H1 (cell line): ENCODE results near the gene GPC3. TPM values are rescaled to one million over a fixed set of nuclear protein-coding genes. Genes with fewer than 3 reads are reported as not detected.

Experiments
- CTCF ChIA-PET: fragments of 300-600 bp; sonication (Branson Sonifier 250); formaldehyde crosslinking; loops from one replicate; lab custom pipeline; 2021; ENCODE audit not compliant: partially characterized antibody; lab: Charles Lee
- POLR2A ChIA-PET: fragments of 300-600 bp; sonication (Branson Sonifier 250); formaldehyde crosslinking; loops from one replicate; lab custom pipeline; 2021; ENCODE audit warnings: inconsistent platforms; ENCODE audit not compliant: partially characterized antibody; lab: Charles Lee
- DNase-seq, 2 experiments: peaks; one replicate each; pipeline versions ENCODE4 v3.0.0 to v3.0.0-alpha.2; 2010 to 2022; ENCODE audit warnings: low spot score in 2 of 2, low read depth in 1 of 2, mixed read lengths in 1 of 2
- FAIRE-seq: peaks from 2 replicates; lab custom pipeline; 2011; peaks lifted over from hg19 to GRCh38; lab: Jason Lieb, UNC
- H2AFZ ChIP-seq: 2 replicates; pipeline ENCODE4 v1.8.1; 2012; ENCODE audit warnings: low read length, inconsistent platforms
- H2AK5ac ChIP-seq: 2 replicates; pipeline ENCODE4 v1.6.1; 2013; ENCODE audit warnings: low read depth, low read length
- H2BK120ac ChIP-seq: replicated peaks from 2 replicates; pipeline ENCODE3; 2013; ENCODE audit warnings: low read depth, low read length, inconsistent platforms
- H2BK12ac ChIP-seq: 2 replicates; pipeline ENCODE4 v1.6.1; 2013; ENCODE audit warnings: low read depth, low read length
- H2BK15ac ChIP-seq: 2 replicates; pipeline ENCODE4 v1.6.1; 2013; ENCODE audit warnings: low read length
- H2BK20ac ChIP-seq: 2 replicates; pipeline ENCODE4 v1.6.1; 2013; ENCODE audit warnings: low read length
- H2BK5ac ChIP-seq: 2 replicates; pipeline ENCODE4 v1.6.1; 2013; ENCODE audit warnings: low read depth, low read length
- H3K14ac ChIP-seq: 2 replicates; pipeline ENCODE4 v1.6.1; 2013; ENCODE audit warnings: inconsistent platforms; ENCODE audit not compliant: insufficient read length
- H3K18ac ChIP-seq: 2 replicates; pipeline ENCODE4 v1.6.1; 2013; ENCODE audit warnings: low read length; ENCODE audit errors: extremely low read depth
- H3K23ac ChIP-seq: 2 replicates; pipeline ENCODE4 v1.6.1; 2013; ENCODE audit warnings: inconsistent platforms; ENCODE audit not compliant: insufficient read length
- H3K23me2 ChIP-seq: 2 replicates; pipeline ENCODE4 v1.6.1; 2013; ENCODE audit warnings: low read depth, low read length
- H3K27ac ChIP-seq: 2 replicates; pipeline ENCODE4 v1.6.1; 2011; ENCODE audit warnings: low read depth, low read length, inconsistent platforms
- H3K27me3 ChIP-seq, 4 experiments: replicated peaks in 1 of 4; 1 replicate in 1 of 4; 2 replicates in 3 of 4; pipeline versions ENCODE4 v1.6.1 to v1.8.1; 2011 to 2013; ENCODE audit warnings: low read length in 3 of 4, mild to moderate bottlenecking in 3 of 4, inconsistent platforms in 2 of 4, mixed read lengths in 2 of 4, moderate library complexity in 1 of 4; ENCODE audit not compliant: control insufficient read depth in 3 of 4, insufficient read depth in 3 of 4; ENCODE audit errors: extremely low read depth in 1 of 4
- H3K36me3 ChIP-seq, 4 experiments: 2 replicates each; pipeline versions ENCODE4 v1.6.1 to v1.8.1; 2011 to 2013; ENCODE audit warnings: mild to moderate bottlenecking in 4 of 4, low read length in 3 of 4, moderate library complexity in 2 of 4, control low read depth in 1 of 4, inconsistent platforms in 1 of 4; ENCODE audit not compliant: insufficient read depth in 4 of 4, control insufficient read depth in 2 of 4
- H3K4ac ChIP-seq: replicated peaks from 2 replicates; pipeline ENCODE3; 2013; ENCODE audit warnings: low read length, low read depth, mixed read lengths, inconsistent platforms; ENCODE audit not compliant: insufficient read length
- H3K4me1 ChIP-seq, 4 experiments: replicated peaks in 1 of 4; 1 replicate in 1 of 4; 2 replicates in 3 of 4; pipeline versions ENCODE4 v1.6.1 to v1.8.1; 2011 to 2013; ENCODE audit warnings: low read length in 3 of 4, inconsistent platforms in 2 of 4, mixed read lengths in 1 of 4; ENCODE audit not compliant: insufficient read depth in 4 of 4, control insufficient read depth in 3 of 4
- H3K4me2 ChIP-seq, 2 experiments: 2 replicates each; pipeline versions ENCODE4 v1.6.1 to v1.8.1; 2011 to 2013; ENCODE audit warnings: low read depth in 2 of 2, low read length in 2 of 2, control low read depth in 1 of 2, inconsistent platforms in 1 of 2, mild to moderate bottlenecking in 1 of 2; ENCODE audit not compliant: insufficient read depth in 1 of 2
- H3K4me3 ChIP-seq, 4 experiments: fragments of 200-600, 300-600 bp in 1 of 4; sonication (generic), shearing (Covaris generic), sonication (Bioruptor Twin) in 1 of 4; 2 replicates each; pipeline versions ENCODE4 v1.5.1 to v1.8.1; 2011 to 2016; ENCODE audit warnings: low read length in 4 of 4, low read depth in 3 of 4, control low read depth in 2 of 4, inconsistent platforms in 2 of 4, mild to moderate bottlenecking in 2 of 4, mixed read lengths in 1 of 4, moderate library complexity in 1 of 4; ENCODE audit not compliant: insufficient read depth in 2 of 4; ENCODE audit errors: extremely low read depth in 1 of 4
- H3K56ac ChIP-seq: replicated peaks from 2 replicates; pipeline ENCODE3; 2013; ENCODE audit warnings: low read depth, mild to moderate bottlenecking, mixed read lengths, low read length, inconsistent platforms; ENCODE audit not compliant: insufficient read length
- H3K79me1 ChIP-seq: 2 replicates; pipeline ENCODE4 v1.6.1; 2013; ENCODE audit warnings: low read depth, low read length, control low read depth
- H3K79me2 ChIP-seq, 2 experiments: 2 replicates each; pipeline versions ENCODE4 v1.6.1 to v1.8.1; 2012 to 2013; ENCODE audit warnings: low read length in 2 of 2, mild to moderate bottlenecking in 2 of 2, inconsistent platforms in 1 of 2; ENCODE audit not compliant: insufficient read depth in 2 of 2, control insufficient read depth in 1 of 2
- H3K9ac ChIP-seq, 4 experiments: replicated peaks in 1 of 4; 1 replicate in 1 of 4; 2 replicates in 3 of 4; pipeline versions ENCODE4 v1.6.1 to v1.8.1; 2011 to 2013; ENCODE audit warnings: low read depth in 3 of 4, low read length in 3 of 4, control low read depth in 2 of 4, mild to moderate bottlenecking in 2 of 4, moderate library complexity in 2 of 4, inconsistent platforms in 1 of 4; ENCODE audit errors: extremely low read depth in 1 of 4
- H3K9me3 ChIP-seq, 2 experiments: 2 replicates each; pipeline versions ENCODE4 v1.6.1 to v1.8.1; 2012 to 2013; ENCODE audit warnings: mild to moderate bottlenecking in 2 of 2, moderate library complexity in 2 of 2, control low read depth in 1 of 2, inconsistent platforms in 1 of 2, low read depth in 1 of 2, low read length in 1 of 2, mixed read lengths in 1 of 2; ENCODE audit not compliant: insufficient read depth in 2 of 2
- H4K20me1 ChIP-seq, 2 experiments: replicated peaks in 1 of 2; 2 replicates each; pipeline versions ENCODE3 to v1.8.1; 2011 to 2013; ENCODE audit warnings: inconsistent platforms in 2 of 2, low read length in 2 of 2, mild to moderate bottlenecking in 1 of 2; ENCODE audit not compliant: insufficient read depth in 2 of 2, control insufficient read depth in 1 of 2
- H4K5ac ChIP-seq: 2 replicates; pipeline ENCODE4 v1.6.1; 2013; ENCODE audit warnings: low read length, low read depth, mixed read lengths, inconsistent platforms; ENCODE audit not compliant: insufficient read length
- H4K8ac ChIP-seq: 2 replicates; pipeline ENCODE4 v1.8.0; 2013; ENCODE audit warnings: mild to moderate bottlenecking, moderate library complexity, low read length, inconsistent platforms; ENCODE audit not compliant: insufficient read depth; ENCODE audit errors: extremely low read depth
- H4K91ac ChIP-seq: replicated peaks from 2 replicates; pipeline ENCODE3; 2013; ENCODE audit warnings: low read length, mixed read lengths, inconsistent platforms; ENCODE audit not compliant: insufficient read length
- GTF2F1 ChIP-seq: IDR thresholded peaks from 2 replicates; pipeline ENCODE4 v1.6.1; 2012; ENCODE audit warnings: low read depth, low read length, improper control_type of control experiment, borderline replicate concordance
- POU5F1 ChIP-seq: IDR thresholded peaks from 2 replicates; pipeline ENCODE4 v1.6.1; 2011; ENCODE audit warnings: low read depth, mild to moderate bottlenecking, low read length, moderate library complexity
- WGBS, 2 experiments: shearing (Covaris generic) in 1 of 2; methylation state at CpG; one replicate each; pipeline versions ENCODE4 v1.1.6 to v1.1.7; 2013 to 2015; ENCODE audit warnings: low lambda C conversion rate in 2 of 2, mixed read lengths in 2 of 2, inconsistent platforms in 1 of 2, low coverage in 1 of 2, missing lambda C conversion rate in 1 of 2; ENCODE audit not compliant: insufficient replicate concordance in 2 of 2, insufficient coverage in 1 of 2, insufficient read length in 1 of 2; ENCODE audit errors: extremely low coverage in 1 of 2, missing lambda C conversion rate in 1 of 2; 5-methylcytosine and 5-hydroxymethylcytosine counted together
- polyA plus RNA-seq, 7 experiments: library from polyadenylated mRNA; depleted of rRNA in 3 of 7; stranded (reverse) in 5 of 7; unstranded in 2 of 7; fragments of >200 nt in 5 of 7; fragments of 200-250 nt in 2 of 7; gene quantifications; 1 replicate in 5 of 7; 2 replicates in 1 of 7; 4 replicates in 1 of 7; pipeline versions ENCODE4 v1.2.1 to v1.2.3, GENCODE V29; 2011 to 2013; ENCODE audit warnings: missing spikeins in 2 of 7, mixed read lengths in 2 of 7
- total RNA-seq: library from RNA; stranded (reverse); fragmentation: NEBNext Ultra II Directional; extraction: Animal tissue kit (Norgen Biotek cat#: 25700); gene quantifications from 2 replicates; pipeline ENCODE4 v1.2.1, GENCODE V29; 2021

The GPC3 gene
- total and polyA plus RNA-seq, 2 of the 8 experiments (the other 6 are each of a cell fraction or from before 2014, with no cell fraction given): 64.8 to 71.9 TPM

DNA sequence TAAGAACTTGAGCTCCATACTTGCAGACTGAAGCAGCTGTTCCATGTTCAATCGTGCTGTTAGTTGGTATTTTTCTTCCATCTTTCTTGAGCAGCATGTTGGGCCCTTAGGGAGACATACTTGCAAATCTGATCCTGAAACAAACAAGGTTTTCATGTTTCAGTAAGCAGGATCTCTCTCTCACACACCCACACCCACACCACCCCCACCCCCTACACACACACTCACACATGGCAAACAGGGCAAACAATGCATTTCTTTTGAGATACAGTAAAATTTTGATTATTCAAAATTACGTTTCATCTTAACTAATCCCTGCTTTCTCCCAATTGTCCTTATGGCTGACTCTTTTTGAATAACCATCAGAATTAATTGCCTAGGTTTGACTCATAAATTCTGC, 32.3 kb downstream of the GPC3 start:
- no peak overlapping the region for H3K23ac ChIP-seq
- no peak overlapping the region for H3K18ac ChIP-seq
- H4K8ac ChIP-seq: no peak overlapping the region
- H4K20me1 ChIP-seq: no peaks in the 10 kb centered on the region
- ChIA-PET POLR2A (no interaction called here), CTCF (interaction anchor here (1.3 kb wide), 1 partner anchor 23 kb away, joined by 3 read pairs; no protein-coding TSS in a partner anchor)
- H3K79me2 ChIP-seq: no peaks in the 10 kb centered on the region
- no peak overlapping the region for H2BK5ac ChIP-seq
- no peaks in the 10 kb centered on the region for H3K23me2 ChIP-seq
- no peak overlapping the region for H3K9ac ChIP-seq
- H3K56ac ChIP-seq: no peak overlapping the region
- H2BK15ac ChIP-seq: no peak overlapping the region
- no peak overlapping the region for H2AK5ac ChIP-seq
- no peak overlapping the region for H3K27ac ChIP-seq
- no peak overlapping the region for H3K4ac ChIP-seq
- H3K79me1 ChIP-seq: no peaks in the 10 kb centered on the region
- H3K4me1 ChIP-seq: no peaks in the 10 kb centered on the region; a peak in 1 of 7 replicates
- no peak overlapping the region for H3K4me2 ChIP-seq
- DNase-seq (no peak), FAIRE-seq (no peak)
- no peak overlapping the region for H3K4me3 ChIP-seq
- no peak overlapping the region for H2BK20ac ChIP-seq
- H4K5ac ChIP-seq: no peak overlapping the region
- no peaks in the 10 kb centered on the region for H3K27me3 ChIP-seq
- no peak overlapping the region for H2BK120ac ChIP-seq
- 86% methylated on average over 2 of the region's 2 CpGs; no CpG with 5 or more reads in 1 of the 2 experiments for WGBS, 2 experiments
- H2BK12ac ChIP-seq: no peak overlapping the region
- H3K14ac ChIP-seq: no peak overlapping the region
- no peaks in the 10 kb centered on the region for H3K9me3 ChIP-seq
- H2AFZ ChIP-seq: no peak overlapping the region
- H4K91ac ChIP-seq: no peak overlapping the region
- peaks cover 0 to 15% (median 3%) of the 10 kb centered on the region in 4 experiments; a peak in 3 of 8 replicates for H3K36me3 ChIP-seq
- TF ChIP-seq GTF2F1 (no peak), POU5F1 (no peak)
